A204.1 (cell line): ENCODE results near the gene RELL1.

ENCODE experiments used
- FAIRE-seq: peaks from 2 replicates; lab custom pipeline; 2012; peaks lifted over from hg19 to GRCh38; lab: Jason Lieb, UNC

Gene RELL1

GRCh38 chr4:37597034-37597433 is 89.1 kb downstream of the RELL1 start:
- FAIRE-seq = no peak

DNA sequence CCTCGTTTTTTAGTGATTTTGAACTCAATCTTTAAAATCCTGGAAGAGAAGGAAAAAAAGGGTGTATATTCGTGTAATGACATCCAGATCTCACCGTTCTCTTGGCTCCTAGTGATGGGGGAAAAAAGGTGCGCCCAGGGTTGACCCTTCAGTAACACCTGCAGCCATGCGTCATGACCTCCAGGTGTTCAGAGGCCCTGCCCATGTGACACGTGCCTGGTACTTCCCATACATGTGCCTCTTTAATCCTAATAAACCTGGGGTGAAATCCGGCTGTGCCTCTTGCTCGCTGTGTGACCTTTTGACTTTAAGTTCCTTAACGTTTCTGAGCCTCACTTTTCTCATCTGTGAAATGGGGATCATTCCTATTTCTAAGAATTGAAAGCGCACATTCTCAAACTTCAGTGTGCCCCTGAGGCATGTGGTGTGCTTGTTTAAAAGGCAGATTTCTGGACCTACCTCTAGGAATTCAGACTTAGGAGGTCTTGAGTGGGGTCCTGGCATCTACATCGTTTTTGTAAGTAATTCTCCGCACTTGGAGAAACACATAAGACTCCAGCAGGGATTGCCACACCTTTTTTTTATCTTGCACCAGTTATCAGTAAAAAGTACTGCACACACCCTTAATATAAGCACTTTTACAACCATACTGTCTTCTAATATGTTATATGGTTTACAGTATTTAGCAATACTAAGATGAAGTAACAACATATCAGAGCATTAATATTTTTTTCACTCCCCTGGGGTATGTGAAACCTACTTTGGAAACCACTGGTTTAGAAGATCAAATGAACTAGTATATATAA is 90.1 kb downstream of the RELL1 start:
- no peak for FAIRE-seq

DNA sequence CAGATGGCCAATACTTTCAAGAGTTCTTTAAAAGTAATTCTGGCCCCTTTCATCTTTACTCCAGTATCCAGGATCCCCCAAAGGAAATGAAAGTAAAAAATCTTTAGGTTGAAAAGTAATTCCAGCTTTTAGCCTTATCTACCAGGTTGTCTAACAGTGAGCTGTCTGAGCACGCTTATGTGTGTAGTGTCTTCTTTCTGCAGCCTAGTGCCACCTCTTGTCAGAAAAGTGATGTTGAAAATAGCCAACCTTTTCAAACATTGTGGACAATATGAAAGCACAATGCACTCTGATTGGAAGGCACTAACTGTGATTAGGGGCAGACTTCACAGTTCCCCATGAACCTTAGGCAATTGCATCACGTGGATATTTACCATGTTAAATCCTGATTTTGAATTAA is 92.1 kb downstream of the RELL1 start:
- no peak for FAIRE-seq

DNA sequence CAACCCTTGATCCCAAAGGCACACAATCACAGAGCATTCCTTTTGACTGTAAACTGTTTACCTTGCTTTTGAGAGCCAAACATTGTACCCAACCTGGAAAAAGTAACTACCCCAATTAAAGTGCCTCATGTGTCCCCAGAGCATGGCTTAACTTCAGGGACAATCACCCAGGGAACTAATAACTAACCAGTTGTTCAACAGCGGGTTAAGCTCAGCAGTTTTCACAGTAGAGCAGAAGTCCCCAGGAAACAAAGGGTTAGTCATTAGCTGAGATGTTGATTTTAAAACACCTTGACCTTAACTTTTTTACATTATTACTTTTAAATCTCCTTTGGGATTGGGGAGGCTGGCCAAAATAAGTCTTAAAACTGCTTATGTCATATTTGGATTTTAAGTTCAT is 94.8 kb downstream of the RELL1 start:
- no peak for FAIRE-seq

- FAIRE-seq = no peak
These were observed 96.2 kb downstream of the RELL1 start for GRCh38 chr4:37590016-37590415.

DNA sequence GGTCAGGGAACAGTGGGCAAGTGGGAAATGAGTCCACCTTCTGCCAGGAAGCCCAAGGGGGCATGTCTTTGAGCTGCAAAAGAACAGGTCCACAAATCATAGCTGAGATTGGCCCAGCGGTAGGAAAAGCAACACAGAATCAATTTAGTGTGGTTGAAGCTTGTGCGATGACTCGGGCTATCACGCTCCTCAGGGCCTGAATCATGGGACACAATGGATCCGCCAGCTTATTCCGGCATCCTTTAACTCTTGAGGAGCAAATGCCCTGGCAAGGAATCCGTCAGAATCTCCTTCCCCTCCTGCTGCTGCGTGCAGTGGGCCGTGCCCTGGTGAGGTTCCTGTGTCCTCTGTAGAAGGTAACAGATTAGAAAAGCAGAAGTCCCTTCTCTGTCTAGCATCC is 98.0 kb downstream of the RELL1 start:
- no peak for FAIRE-seq

- FAIRE-seq = no peak
These were observed 100.0 kb downstream of the RELL1 start for GRCh38 chr4:37586194-37586593.

GRCh38 chr4:37584493-37585060 is 101.6 kb downstream of the RELL1 start:
- FAIRE-seq = no peak

DNA sequence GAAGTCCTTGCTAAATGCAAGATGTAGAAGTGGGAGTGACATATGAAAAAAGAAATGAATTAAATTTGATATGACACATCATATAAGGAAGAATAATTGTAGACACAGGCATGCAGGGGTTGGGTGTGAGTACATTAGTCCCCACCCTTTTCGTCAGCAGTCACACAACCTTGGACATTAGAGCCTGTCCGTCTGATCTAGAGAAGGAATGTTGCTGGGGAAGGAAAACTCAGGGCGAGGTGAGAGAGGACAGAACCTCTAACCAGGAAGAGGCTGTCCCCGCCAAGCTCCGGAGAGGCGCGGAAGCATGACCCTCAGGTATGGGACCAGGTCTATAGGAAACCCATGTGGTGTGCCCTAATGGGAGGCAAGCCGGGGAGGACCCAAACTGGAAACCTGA is 102.1 kb downstream of the RELL1 start:
- no peak for FAIRE-seq

GRCh38 chr4:37573566-37573965 is 112.6 kb downstream of the RELL1 start:
- FAIRE-seq = no peak

GRCh38 chr4:37568489-37568888 is 117.7 kb downstream of the RELL1 start:
- no peak for FAIRE-seq

DNA sequence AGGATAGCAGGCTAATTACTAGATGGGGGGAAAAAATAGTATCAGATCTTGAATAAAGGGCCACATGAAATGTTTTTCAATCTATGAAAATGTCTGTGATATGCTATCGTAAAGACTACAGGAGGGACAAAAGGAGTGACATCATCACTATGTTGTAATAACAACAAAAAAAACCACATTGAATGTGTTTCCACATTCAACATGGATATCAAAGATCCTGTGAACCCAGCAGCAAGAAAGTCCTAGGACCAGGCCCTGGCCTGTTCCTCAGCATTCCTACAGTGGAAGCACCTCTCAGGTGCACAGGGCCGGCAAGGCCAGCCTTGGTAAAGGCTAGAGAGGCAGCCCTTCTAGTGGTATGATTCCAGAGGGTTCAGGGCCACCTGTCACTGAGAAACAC is 118.3 kb downstream of the RELL1 start:
- no peak for FAIRE-seq

DNA sequence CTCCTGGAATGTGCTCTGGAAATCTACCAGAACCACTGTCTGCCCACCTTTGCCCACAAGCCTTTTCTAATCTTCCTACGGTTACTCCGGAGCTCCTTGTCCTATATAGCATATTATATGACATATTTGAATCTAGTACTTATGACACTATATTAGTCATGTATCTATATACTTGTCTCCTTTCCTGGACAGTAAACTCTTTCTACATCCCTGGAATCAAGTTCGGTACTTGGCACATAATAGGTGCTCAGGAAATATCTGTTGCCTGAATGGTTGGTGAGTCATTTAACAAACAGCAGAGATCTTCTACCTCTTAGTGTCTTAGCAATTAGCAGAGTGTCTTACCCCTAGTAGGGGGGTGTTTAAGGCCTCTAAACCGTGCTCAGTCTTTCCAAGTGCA is 123.6 kb downstream of the RELL1 start:
- no peak for FAIRE-seq

- FAIRE-seq = no peak
These were observed 124.4 kb downstream of the RELL1 start for GRCh38 chr4:37561803-37562207.

- no peak for FAIRE-seq
These were observed 124.9 kb downstream of the RELL1 start for GRCh38 chr4:37561196-37561802.
